Measurements from ENCODE around the gene LRRC14B. TPM values are rescaled to one million over a fixed set of nuclear protein-coding genes. Genes with fewer than 3 reads are reported as not detected.
"Not testable (repeated sequence)": the region's sequence is repeated elsewhere in the genome, so short reads cannot be mapped to it uniquely, and the experiment has no call there.

The LRRC14B gene
- total and polyA plus RNA-seq, 4 donors = 0.09 TPM; not detected in 3

DNA sequence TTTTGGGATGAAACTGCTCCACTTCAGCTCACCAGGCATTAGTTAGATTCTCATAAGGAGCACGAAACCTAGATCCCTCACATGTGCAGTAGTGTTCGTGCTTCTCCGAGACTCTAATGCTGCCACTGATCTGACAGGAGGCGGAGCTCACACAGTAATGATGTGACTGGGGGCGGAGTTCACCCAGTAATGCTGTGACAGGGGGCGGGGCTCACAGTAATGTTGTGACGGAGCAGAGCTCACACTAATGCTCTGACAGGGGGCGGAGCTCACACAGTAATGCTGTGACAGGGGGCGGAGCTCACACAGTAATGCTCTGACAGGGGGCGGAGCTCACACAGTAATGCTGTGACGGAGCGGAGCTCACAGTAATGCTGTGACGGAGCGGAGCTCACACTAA, 27.1 kb upstream of the LRRC14B start:
- H3K4me3 ChIP-seq (ENCODE audit: low read depth in 1 of 3, low read length in 3 of 3) = no peak overlapping the region
- H3K36me3 ChIP-seq (ENCODE audit: control insufficient read depth in 4 of 4, insufficient read depth in 3 of 4, low read depth in 1 of 4, low read length in 3 of 4) = no peaks in the 10 kb centered on the region
- no peaks in the 10 kb centered on the region for H3K4me1 ChIP-seq (ENCODE audit: control insufficient read depth in 4 of 4, insufficient read depth in 4 of 4, low read length in 3 of 4)
- H3K27me3 ChIP-seq (ENCODE audit: control insufficient read depth in 4 of 4, insufficient read depth in 4 of 4, low read length in 3 of 4) = no peaks in the 10 kb centered on the region
- 88% methylated on average over 14 of the region's 14 CpGs for WGBS
- no peak overlapping the region for H3K27ac ChIP-seq (ENCODE audit: low read depth in 1 of 2, low read length in 2 of 2)
- TF ChIP-seq TAF1 (conservative IDR thresholded peaks at IDR 0.05) (no peak), FOXA1 (IDR thresholded peaks at IDR 0.05) (no peak), EGR1 (IDR thresholded peaks at IDR 0.05; ENCODE audit: low read depth in 2 of 2) (no peak), SP1 (IDR thresholded peaks at IDR 0.05) (no peak), HNF4G (IDR thresholded peaks at IDR 0.05) (no peak), NR2F2 (IDR thresholded peaks at IDR 0.05) (no peak), RAD21 (IDR thresholded peaks at IDR 0.05) (no peak), HNF4A (conservative IDR thresholded peaks at IDR 0.05) (no peak), RXRA (IDR thresholded peaks at IDR 0.05) (no peak), YY1 (IDR thresholded peaks at IDR 0.05) (no peak), JUND (IDR thresholded peaks at IDR 0.05) (no peak), FOXA2 (IDR thresholded peaks at IDR 0.05) (no peak), GABPA (IDR thresholded peaks at IDR 0.05 in 1 of 2, conservative IDR thresholded peaks at IDR 0.05 in 1 of 2) (no peak)
- TF ChIP-seq, protein P1, sequence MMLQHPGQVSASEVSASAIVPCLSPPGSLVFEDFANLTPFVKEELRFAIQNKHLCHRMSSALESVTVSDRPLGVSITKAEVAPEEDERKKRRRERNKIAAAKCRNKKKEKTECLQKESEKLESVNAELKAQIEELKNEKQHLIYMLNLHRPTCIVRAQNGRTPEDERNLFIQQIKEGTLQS (IDR thresholded peaks at IDR 0.05) = no peak
- TF ChIP-seq, protein P2, sequence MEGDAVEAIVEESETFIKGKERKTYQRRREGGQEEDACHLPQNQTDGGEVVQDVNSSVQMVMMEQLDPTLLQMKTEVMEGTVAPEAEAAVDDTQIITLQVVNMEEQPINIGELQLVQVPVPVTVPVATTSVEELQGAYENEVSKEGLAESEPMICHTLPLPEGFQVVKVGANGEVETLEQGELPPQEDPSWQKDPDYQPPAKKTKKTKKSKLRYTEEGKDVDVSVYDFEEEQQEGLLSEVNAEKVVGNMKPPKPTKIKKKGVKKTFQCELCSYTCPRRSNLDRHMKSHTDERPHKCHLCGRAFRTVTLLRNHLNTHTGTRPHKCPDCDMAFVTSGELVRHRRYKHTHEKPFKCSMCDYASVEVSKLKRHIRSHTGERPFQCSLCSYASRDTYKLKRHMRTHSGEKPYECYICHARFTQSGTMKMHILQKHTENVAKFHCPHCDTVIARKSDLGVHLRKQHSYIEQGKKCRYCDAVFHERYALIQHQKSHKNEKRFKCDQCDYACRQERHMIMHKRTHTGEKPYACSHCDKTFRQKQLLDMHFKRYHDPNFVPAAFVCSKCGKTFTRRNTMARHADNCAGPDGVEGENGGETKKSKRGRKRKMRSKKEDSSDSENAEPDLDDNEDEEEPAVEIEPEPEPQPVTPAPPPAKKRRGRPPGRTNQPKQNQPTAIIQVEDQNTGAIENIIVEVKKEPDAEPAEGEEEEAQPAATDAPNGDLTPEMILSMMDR (IDR thresholded peaks at IDR 0.05; ENCODE audit: low read depth, low read length, missing input control) = no peak
- TF ChIP-seq, protein P3, sequence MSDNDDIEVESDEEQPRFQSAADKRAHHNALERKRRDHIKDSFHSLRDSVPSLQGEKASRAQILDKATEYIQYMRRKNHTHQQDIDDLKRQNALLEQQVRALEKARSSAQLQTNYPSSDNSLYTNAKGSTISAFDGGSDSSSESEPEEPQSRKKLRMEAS (IDR thresholded peaks at IDR 0.05) = no peak
- TF ChIP-seq, protein P4, sequence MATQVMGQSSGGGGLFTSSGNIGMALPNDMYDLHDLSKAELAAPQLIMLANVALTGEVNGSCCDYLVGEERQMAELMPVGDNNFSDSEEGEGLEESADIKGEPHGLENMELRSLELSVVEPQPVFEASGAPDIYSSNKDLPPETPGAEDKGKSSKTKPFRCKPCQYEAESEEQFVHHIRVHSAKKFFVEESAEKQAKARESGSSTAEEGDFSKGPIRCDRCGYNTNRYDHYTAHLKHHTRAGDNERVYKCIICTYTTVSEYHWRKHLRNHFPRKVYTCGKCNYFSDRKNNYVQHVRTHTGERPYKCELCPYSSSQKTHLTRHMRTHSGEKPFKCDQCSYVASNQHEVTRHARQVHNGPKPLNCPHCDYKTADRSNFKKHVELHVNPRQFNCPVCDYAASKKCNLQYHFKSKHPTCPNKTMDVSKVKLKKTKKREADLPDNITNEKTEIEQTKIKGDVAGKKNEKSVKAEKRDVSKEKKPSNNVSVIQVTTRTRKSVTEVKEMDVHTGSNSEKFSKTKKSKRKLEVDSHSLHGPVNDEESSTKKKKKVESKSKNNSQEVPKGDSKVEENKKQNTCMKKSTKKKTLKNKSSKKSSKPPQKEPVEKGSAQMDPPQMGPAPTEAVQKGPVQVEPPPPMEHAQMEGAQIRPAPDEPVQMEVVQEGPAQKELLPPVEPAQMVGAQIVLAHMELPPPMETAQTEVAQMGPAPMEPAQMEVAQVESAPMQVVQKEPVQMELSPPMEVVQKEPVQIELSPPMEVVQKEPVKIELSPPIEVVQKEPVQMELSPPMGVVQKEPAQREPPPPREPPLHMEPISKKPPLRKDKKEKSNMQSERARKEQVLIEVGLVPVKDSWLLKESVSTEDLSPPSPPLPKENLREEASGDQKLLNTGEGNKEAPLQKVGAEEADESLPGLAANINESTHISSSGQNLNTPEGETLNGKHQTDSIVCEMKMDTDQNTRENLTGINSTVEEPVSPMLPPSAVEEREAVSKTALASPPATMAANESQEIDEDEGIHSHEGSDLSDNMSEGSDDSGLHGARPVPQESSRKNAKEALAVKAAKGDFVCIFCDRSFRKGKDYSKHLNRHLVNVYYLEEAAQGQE (IDR thresholded peaks at IDR 0.05) = no peak
- TF ChIP-seq, protein P5, sequence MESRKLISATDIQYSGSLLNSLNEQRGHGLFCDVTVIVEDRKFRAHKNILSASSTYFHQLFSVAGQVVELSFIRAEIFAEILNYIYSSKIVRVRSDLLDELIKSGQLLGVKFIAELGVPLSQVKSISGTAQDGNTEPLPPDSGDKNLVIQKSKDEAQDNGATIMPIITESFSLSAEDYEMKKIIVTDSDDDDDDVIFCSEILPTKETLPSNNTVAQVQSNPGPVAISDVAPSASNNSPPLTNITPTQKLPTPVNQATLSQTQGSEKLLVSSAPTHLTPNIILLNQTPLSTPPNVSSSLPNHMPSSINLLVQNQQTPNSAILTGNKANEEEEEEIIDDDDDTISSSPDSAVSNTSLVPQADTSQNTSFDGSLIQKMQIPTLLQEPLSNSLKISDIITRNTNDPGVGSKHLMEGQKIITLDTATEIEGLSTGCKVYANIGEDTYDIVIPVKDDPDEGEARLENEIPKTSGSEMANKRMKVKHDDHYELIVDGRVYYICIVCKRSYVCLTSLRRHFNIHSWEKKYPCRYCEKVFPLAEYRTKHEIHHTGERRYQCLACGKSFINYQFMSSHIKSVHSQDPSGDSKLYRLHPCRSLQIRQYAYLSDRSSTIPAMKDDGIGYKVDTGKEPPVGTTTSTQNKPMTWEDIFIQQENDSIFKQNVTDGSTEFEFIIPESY (IDR thresholded peaks at IDR 0.05) = no peak
- DNase-seq (ENCODE audit: low spot score) = no peak
- no peaks in the 10 kb centered on the region for H3K9me3 ChIP-seq (ENCODE audit: control insufficient read depth in 4 of 4, low read length in 3 of 4)
- no peak overlapping the region for H3K9ac ChIP-seq (ENCODE audit: low read depth in 1 of 2, low read length in 2 of 2)

DNA sequence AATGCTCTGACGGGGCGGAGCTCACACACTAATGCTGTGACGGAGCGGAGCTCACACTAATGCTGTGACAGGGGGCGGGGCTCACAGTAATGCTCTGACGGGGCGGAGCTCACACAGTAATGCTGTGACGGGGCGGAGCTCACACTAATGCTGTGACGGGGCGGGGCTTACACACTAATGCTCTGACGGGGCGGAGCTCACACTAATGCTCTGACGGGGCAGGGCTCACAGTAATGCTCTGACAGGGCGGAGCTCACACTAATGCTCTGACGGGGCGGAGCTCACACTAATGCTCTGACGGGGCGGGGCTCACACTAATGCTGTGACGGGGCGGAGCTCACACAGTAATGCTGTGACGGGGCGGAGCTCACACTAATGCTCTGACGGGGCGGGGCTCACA, 26.5 kb upstream of the LRRC14B start:
- H3K27me3 ChIP-seq (ENCODE audit: control insufficient read depth in 4 of 4, insufficient read depth in 4 of 4, low read length in 3 of 4); H3K4me1 ChIP-seq (ENCODE audit: control insufficient read depth in 4 of 4, insufficient read depth in 4 of 4, low read length in 3 of 4); H3K9me3 ChIP-seq (ENCODE audit: control insufficient read depth in 4 of 4, low read length in 3 of 4); H3K4me3 ChIP-seq (ENCODE audit: low read depth in 1 of 3, low read length in 3 of 3); H3K27ac ChIP-seq (ENCODE audit: low read depth in 1 of 2, low read length in 2 of 2); H3K36me3 ChIP-seq (ENCODE audit: control insufficient read depth in 4 of 4, insufficient read depth in 3 of 4, low read depth in 1 of 4, low read length in 3 of 4); H3K9ac ChIP-seq (ENCODE audit: low read depth in 1 of 2, low read length in 2 of 2); DNase-seq (ENCODE audit: low spot score): not testable (repeated sequence)
- 92% methylated on average over 25 of the region's 25 CpGs for WGBS

Data from liver (tissue), 9 donors.